Pulmonary artery endothelial cell (primary cell): ENCODE results near the gene ZNF420. TPM values are rescaled to one million over a fixed set of nuclear protein-coding genes. Genes with fewer than 3 reads are reported as not detected.

Experiments
- DNase-seq: peaks from one replicate; pipeline ENCODE4 v3.0.0-alpha.2; 2011; ENCODE audit warnings: low read depth, low spot score
- total RNA-seq: library from RNA; depleted of rRNA; stranded (reverse); fragments of >200 nt; gene quantifications from 2 replicates; pipeline ENCODE4 v1.2.3, GENCODE V29; 2014

Gene ZNF420
- total RNA-seq, 1 donor from 2014 or later = 6.7 TPM

DNA sequence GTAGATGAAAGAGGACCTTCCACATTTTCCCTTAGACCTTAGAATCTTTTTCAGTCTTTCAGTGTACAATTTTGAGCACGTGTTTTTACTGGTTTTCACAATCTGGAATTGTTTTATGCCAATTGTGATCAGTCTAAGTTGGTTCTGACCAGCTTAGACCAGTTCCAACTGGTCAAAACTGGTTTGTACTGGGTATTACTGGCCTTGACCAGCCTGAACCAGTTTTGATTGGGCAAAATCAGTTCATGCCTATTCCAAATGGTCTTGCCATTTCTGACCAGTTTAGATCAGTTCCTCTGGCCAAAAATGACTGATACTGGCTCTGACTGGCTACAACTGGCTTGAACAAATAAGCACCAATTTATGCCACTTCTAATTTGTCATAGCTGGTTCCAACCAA is 57.9 kb downstream of the ZNF420 start:
- DNase-seq = no peak

DNA sequence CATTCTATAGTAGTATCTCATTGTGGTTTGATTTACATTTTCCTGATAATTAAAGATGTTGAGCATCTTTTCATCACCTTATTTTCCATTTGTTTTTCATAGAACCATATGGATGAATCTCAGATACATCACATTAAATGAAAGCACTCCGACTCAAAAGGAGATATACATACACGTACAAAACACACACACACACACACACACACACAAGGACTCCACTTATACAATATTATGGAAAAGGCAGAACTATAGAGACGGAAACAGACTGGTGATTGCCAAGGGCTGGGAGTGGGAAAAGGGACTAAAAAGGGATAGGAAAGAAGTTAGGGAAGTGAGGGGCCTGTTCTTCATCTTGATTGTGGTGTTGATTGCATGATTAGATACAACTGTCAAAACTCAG is 70.0 kb downstream of the ZNF420 start:
- DNase-seq = no peak

- no peak for DNase-seq
Observed at GRCh38 chr19:37160153-37160552, 81.9 kb downstream of the ZNF420 start.

DNA sequence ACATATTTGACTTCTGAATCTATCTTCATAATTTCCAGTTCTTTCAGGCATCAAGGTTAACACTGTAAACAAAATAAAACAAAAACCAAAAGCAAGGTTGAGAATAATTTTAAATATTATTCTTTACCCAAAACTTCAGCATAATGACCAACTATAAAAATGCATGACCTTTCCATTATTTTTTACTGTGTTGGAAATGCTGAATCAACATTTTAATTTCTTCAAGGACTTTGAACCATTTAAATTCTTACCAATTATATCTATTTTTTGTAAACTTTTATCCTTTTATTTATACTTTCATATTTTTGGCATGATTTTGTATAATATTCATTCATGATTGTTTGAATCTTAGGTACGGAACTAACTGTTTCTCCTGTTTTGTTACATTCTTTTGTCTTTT is 87.4 kb downstream of the ZNF420 start:
- DNase-seq = no peak

- peak; percentile 91 for DNase-seq
Observed at GRCh38 chr19:37172368-37173366, 94.4 kb downstream of the ZNF420 start, which contains the start of gene ZNF585A. ZNF585A (minus strand) TSS chr19:37172695; CDS start chr19:37169910, 2,785 bp downstream.

Other genes with a start within 250 kb of the ZNF420 start
- 6.7 and 10.1 TPM in 2 replicates for gene ZNF790, start 240.0 kb upstream of the ZNF420 start, total RNA-seq
- 2.1 and 2.4 TPM in 2 replicates for gene ZNF345, start 227.6 kb upstream of the ZNF420 start, total RNA-seq
- gene ZNF829, start 162.1 kb upstream of the ZNF420 start, total RNA-seq = 1.3 and 2.5 TPM in 2 replicates
- gene ZNF568, start 162.1 kb upstream of the ZNF420 start, total RNA-seq = 12.1 and 13.3 TPM in 2 replicates
- gene ZNF585A, start 94.3 kb downstream of the ZNF420 start, total RNA-seq = 6.9 and 11.7 TPM in 2 replicates
- gene ZNF585B, start 132.1 kb downstream of the ZNF420 start, total RNA-seq = 10.7 and 16.7 TPM in 2 replicates
- gene ZNF383, start 139.8 kb downstream of the ZNF420 start, total RNA-seq = 3.0 and 6.3 TPM in 2 replicates